ENCODE results near the gene WDR4.
"Not testable (repeated sequence)": the region's sequence is repeated elsewhere in the genome, so short reads cannot be mapped to it uniquely, and the experiment has no call there.

Gene WDR4

GRCh38 chr21:42806509-42807140 is 72.7 kb downstream of the WDR4 start:
- H3K4me3 ChIP-seq (ENCODE audit: low read depth, low read length): no peak overlapping the region
- no peak for TF ChIP-seq CTCF (IDR thresholded peaks at IDR 0.05; ENCODE audit: borderline replicate concordance, insufficient read depth, low read depth, low read length)

GRCh38 chr21:42801616-42802015 is 77.7 kb downstream of the WDR4 start:
- H3K4me3 ChIP-seq (ENCODE audit: low read depth, low read length): not testable (repeated sequence)

GRCh38 chr21:42799948-42800347 is 79.4 kb downstream of the WDR4 start:
- no peak overlapping the region for H3K4me3 ChIP-seq (ENCODE audit: low read depth, low read length)
- TF ChIP-seq CTCF (IDR thresholded peaks at IDR 0.05; ENCODE audit: borderline replicate concordance, insufficient read depth, low read depth, low read length): no peak

- H3K4me3 ChIP-seq (ENCODE audit: low read depth, low read length): no peak overlapping the region
- no peak for TF ChIP-seq CTCF (IDR thresholded peaks at IDR 0.05; ENCODE audit: borderline replicate concordance, insufficient read depth, low read depth, low read length)
Measured at GRCh38 chr21:42799516-42799915, 79.8 kb downstream of the WDR4 start.

Data from GM12875 (cell line).